HCT116 (cell line): ENCODE measurements around the gene CD247.

ENCODE experiments used
- ATF3 ChIP-seq: IDR thresholded peaks from 2 replicates; pipeline ENCODE4 v1.6.1; 2012
- CTCF ChIP-seq, 3 experiments: fragments of 200-600 bp in 1 of 3; sonication (generic) in 1 of 3; IDR thresholded peaks in 2 of 3; conservative IDR thresholded peaks in 1 of 3; 2 replicates each; pipeline ENCODE4 v1.5.1; 2012 to 2017; ENCODE audit warnings: low read depth in 2 of 3, low read length in 2 of 3, antibody characterized with exemption in 1 of 3, borderline replicate concordance in 1 of 3, control low read depth in 1 of 3, mild to moderate bottlenecking in 1 of 3, mixed read lengths in 1 of 3, mixed run types in 1 of 3, moderate library complexity in 1 of 3; ENCODE audit not compliant: insufficient read depth in 1 of 3
- POLR2AphosphoS5 ChIP-seq: IDR thresholded peaks from 2 replicates; pipeline ENCODE4 v1.6.1; 2011; ENCODE audit warnings: mild to moderate bottlenecking, low read depth, low read length, moderate library complexity

GRCh38 chr1:167455786-167456446, 62.4 kb downstream of the CD247 start:
- TF ChIP-seq CTCF (IDR thresholded peaks at IDR 0.05 in 2 of 3, conservative IDR thresholded peaks at IDR 0.05 in 1 of 3; ENCODE audit: borderline replicate concordance in 1 of 3, insufficient read depth in 1 of 3, low read depth in 2 of 3, low read length in 2 of 3) (no peak), POLR2AphosphoS5 (no peak), ATF3 (no peak)
